NCI-H2107 treated with DMSO at 0.1 percent for 48 hours (cell line): ENCODE measurements around the gene MRPS18A.
"Not testable (repeated sequence)": the region's sequence is repeated elsewhere in the genome, so short reads cannot be mapped to it uniquely, and the experiment has no call there.

ENCODE experiments used
- DNase-seq: peaks from one replicate; lab custom pipeline; 2025; ENCODE audit not compliant: unreplicated experiment; lab: John Stamatoyannopoulos, UW

The MRPS18A gene

DNA sequence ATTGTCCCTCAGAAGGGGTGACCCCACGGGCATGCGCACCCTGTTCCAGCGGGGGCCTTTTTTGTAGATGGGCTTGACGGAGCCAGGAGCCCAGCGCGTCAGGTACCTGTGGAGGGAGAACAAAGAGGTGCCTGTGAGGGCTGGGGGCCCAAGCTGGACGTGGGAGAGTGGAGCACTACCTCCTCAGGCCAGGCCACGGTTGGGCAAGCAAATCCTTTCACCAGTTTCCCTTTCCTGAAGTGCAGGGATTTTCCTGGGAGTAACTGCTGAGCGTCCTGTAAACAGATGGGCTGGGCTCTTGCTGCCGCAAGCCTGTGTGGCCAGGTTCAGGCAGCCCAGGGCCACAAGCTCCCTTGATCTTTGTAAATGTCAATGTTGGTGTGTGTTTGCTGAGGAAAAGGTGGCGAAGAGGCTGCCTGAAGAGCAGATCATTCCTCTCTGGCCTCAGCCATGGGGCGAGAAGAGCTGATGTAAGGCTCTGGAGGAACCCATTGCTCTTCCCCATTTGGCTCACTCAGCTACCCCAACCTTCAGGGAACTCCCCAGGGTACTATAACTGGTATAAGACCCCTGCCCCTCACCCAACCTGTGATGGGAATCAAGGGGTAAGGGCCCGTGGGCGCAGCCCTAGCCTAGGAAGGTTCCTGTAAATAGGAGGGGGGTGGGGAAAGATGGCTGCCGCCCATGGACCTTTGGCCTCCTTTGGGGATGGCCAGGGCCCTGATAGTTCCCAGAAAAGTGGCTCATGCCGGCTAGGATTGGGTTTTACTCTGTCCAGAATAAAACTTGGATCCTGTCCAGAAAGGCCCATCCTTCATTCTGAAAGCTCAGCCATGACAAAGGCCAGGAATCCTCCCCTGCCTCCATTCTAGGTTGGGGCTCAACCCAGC, 15.5 kb downstream of the MRPS18A start:
- no peak for DNase-seq

DNA sequence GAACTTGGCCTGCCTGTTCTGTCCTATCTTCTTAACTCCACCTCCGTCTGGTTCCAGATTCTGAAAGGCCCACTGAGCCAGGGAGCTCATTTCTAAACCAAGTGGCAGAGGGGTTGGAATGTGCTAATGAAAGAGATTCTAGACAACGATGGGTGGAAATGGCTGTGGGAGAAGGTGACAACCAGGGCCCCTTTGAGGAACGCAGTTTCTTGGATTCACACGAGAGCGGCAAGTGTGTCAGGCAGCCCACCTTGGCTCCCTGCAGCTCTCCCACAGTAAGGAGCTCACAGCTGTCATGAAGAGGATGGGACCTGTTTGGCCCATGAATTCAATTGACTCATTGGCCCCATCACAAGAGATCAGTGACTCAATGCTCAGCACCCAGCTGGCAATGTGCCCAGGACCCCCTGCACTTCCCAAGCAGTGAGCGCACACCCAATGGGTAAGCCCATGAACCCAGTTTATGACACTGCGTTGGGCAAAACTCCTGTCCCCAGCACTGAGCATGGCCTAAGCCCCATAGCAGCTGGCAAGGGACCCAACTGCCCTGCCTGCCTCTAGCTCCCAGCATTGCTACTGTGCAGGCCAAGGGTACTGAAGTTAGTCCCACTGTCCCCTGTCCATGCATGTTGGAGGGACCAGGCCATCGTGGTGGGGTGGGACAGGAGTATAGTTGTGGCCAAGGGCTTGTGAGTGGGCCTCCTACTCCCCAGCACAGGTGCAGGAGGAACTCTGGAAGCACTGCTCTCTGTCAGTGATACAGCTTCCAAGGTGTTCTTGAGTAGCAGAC, 16.4 kb downstream of the MRPS18A start:
- DNase-seq = no peak

DNA sequence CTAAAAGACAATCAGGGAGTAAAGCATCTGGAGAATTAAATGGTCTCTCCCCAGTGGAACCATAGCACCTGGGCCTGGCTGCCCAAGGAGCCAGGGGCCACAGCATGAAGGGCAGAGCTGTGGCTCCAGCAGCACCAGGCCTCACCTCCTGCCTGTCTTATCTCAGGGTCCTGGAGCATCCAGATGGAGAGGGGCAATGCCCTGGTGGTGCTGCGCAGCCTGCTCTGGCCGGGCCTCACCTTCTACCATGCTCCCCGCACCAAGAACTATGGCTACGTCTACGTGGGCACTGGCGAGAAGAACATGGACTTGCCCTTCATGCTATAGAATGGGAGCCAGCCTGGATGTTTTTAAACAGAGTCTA, 17.0 kb downstream of the MRPS18A start:
- no peak for DNase-seq

DNA sequence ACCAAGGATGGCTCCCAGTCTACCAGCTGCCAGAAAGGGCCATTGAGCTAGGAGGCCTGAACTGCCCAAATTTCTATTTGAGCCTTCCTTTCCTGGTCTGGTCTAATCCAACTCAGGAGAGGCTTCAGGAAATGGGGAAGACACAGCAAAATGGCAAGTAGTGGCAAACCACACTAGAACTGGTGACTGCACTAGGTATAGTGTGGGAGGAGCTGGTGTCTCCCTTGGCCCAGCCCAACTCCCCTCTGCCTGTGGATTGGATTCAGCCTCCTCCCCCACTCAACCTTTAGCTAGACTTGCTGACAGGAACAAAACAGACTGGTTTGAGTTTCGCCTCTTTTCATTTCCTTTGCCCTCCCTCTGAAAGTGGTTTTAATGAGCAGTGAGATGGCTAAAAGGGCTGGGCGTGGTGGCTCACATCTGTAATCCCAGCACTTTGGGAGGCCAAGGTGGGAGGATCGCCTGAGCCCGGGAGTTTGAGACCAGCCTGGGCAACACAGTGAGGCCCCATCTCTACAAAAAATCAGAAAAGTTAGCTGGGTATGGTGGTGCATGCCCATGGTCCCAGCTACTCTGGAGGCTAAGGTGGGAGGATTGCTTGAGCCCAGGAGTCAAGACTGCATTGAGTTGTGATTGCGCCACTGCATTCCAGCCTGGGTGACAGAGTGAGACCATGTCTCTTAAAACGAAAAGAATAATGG, 17.5 kb downstream of the MRPS18A start:
- no peak for DNase-seq

DNA sequence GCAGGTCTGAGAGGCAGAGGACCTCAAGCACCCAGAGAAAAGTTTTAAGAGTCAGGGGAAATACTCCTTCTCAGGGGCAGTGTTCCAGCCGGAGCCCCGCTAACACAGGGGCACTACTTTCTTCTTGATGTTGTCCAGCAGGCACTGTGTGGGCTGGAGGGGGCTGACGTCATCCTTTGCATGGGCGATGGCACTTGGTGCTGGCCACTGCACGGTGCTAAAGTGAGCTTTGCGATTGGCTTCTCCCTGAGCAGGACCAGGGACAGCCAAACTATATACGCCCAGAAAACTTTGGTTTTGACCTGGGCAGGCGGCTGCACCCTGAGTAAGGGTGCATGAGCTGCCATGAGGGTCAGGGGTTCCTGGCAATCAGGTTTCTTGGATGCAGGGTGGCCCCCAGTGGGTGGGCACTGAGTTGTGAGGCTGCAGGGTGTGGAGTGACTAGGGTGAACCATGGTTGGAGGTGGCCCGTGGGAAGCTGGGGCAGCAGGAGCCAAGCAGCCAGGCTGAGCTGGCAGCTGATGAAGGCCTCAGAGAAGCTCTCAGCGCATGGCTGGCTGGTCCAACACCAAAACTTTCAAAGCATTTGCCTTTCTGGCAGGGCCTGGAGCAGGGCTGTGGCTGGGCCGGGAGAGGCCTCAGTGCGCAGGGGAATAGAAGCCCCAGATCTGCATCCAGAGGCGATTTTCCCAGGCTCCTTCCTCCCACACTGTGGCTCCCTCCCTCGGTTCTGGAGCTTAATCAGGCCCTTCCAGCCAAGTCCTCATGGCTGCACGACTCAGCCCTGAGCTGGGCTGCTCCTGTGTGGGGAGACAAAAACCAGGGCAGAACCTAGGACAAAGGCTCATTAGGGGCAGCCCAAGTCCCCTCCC, 18.3 kb downstream of the MRPS18A start:
- DNase-seq = no peak

DNA sequence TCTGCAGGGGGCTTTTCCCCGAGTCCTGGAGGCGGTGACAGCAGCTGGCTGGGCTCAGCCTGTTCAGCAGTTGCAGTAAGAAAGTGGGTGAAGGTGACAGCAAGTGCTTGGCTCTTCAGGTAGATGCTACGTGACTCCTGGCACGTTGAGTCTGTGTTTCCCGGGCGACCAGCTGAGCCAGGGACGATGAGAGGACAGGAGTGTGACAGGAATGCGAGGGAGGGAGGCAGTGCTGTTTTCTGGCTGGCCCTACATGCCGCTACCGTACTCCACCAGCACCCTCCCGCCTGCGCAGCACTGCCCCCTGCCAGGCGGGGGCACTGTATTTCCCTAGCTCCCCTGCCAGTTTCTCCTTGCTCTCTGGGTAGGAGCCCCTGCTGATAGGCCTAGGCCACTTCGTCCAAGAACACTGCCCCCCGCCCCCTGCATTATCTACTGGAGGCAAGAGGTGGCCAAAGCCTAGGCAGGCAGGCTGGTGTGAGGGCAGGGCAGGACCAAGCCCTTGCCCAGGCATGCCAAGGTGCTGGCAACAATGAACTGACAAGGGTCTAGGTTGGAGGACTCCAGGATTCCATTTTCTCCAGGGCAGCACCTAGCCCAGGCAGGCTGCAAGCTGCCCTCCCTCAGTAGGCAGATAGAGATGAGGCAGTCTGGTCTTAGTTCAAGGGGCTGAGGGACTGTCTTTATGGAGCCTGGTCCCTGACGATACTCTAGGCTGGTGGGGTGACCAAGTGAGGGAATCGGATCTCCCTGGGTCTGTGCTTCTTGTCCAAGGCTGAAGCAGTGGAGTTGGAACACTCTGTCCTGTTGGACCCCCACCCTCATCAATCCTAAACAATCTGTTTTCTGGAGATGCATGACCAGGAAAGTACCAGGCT, 19.2 kb downstream of the MRPS18A start:
- peak; percentile 78 for DNase-seq

DNA sequence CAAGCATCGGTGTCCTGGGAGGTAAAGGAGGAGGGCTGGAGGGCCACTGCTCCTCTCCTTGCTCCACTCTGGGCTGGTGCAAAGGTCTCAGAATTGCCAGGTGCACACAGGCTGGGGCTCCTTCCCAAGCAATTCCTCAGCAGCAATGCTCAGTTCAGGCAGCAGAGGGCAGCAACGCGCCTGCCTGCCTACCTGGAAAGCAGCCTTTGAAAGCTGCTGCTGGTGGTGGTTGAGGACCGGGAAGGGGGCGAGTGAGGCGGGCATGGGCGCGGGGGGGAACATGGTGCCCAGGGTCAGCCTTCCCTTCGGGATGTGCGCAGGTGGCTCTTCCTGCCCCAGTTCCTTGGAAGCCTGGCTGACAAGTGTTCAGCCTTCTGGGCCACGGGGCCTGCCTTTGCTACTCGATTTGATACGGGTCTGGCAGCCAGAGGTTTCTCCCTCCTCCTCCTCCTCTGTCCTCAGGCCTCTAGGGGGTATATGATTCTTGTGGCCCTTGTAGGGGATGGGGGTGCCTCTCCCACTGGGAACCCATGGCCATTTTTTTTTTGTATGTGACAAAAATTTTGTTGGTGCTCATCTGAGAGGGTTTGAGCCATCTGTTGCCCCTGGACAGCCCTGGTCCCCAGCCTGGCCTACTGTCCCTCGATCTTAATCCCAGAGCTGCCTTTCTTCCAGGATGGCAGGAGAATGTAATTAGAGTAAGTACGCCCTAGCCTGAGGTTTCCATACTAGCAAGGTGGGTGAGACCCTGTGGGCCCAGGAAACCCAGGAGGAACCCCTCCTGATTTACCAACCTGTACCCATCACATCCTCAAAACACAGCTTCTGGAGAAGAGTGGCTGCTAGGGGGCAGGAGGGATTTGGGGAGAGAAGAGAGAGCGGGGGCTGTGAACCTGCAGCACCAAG, 20.1 kb downstream of the MRPS18A start:
- peak; percentile 16 for DNase-seq

DNA sequence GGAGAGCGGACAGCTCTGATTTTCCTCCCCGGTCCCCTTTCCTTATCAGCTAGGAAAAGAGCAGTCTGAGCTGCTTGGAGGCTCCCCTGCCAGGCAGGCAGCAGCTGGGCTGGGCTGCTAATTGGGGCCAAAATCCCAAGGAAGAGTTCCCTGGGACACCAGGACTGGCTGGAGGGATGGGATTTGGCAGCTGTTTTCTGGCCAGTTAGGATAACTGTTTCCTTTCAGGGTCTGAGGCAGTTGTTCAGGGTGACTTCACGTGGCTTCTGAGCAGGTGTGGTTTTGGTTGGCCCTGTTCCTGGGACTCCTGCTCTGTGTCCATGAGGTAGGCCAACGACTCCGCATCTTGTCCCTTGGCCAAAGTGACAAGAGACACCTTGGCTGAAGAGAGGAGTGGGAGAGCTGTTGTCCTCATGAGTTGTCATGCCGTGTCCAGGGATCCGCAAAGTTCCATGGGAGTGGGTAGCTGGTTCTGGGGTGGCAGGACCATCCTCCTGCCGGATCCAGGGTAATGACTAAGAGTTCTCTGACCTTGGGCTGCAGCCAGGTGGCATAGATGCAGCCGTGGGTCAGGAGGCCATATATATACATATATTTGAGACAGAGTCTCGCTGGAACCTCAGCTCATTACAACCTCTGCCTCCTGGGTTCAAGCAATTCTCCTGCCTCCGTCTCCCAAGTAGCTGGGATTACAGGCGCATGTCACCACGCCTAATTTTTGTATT, 21.2 kb downstream of the MRPS18A start:
- no peak for DNase-seq

DNA sequence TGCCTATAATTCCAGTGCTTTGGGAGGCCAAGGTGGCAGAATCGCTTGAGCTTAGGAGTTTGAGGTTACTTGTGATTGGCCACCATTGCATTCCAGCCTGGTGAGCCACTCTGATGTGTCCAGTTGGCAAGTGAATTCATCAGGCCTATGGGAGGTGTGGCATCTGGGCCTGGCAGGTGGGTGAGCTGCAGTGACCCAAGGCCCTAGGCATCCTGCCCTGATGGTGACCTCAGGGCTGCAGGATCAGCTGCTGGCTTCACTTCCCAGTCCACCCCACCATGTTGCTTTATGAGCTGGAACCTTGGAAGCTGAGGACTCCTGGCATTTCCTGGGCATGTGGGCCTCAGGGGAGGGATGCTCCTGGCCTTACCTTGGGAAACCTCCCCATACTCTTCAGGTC, 22.2 kb downstream of the MRPS18A start:
- no peak for DNase-seq

DNA sequence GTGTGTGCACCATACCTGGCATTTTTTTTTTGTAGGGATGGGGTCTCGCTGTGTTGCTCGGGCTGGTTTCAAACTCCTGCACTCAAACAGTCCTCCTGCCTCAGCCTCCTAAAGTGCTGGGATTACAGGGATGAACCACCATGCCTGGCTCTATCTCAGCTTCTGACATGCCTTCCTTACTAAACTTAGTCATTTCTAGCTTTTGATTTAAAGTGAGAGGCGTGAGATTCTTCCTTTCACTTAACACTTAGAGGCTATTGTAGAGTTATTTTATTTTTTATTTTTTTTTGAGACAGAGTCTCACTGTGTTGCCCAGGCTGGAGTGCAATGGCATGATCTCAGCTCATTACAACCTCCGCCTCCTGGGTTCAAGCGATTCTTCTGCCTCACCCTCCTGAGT, 24.6 kb downstream of the MRPS18A start:
- not testable (repeated sequence) for DNase-seq

DNA sequence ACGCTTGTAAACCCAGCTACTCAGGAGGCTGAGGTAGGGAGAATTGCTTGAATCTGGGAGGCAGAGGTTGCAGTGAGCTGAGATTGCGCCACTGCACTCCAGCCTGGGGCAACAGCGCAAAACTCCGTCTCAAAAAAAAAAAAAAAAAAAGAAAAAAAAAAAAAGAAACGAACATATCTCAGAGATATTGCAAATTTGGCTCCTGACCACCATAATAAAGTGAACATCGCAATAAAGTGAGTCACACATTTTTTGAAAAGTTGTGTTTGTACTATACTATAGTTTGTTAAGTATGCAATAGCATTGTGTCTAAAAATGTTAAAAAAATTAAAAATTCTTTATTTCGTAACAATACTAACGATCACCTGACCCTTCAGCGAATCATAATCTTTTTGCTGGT, 29.4 kb downstream of the MRPS18A start:
- DNase-seq = no peak

DNA sequence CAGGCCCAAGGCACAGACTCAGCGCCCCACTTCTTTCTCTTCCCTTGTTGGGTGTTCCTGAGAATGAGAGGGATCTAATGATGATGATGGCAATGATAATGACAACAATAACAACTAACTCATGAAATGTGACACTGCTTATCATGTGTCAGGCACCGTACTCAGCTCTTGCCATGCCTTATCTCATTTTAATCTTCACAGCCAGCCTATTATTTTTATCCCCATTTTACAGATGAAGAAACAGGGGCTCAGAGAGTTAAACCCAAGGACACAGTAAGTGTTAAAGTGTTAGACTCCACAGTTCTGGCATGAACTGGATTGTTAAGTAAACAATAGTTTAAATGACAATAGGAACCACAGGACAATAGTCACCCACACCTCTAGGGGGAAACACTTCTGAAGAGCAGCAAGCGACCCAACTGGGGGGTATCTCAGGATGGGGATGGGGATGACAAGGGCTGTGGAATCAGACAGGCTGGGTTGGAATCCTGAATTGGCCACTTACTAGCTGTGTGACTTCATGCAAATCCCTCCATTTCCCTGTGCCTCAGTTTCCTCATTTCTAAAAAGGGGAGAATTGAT, 30.3 kb downstream of the MRPS18A start:
- no peak for DNase-seq

DNA sequence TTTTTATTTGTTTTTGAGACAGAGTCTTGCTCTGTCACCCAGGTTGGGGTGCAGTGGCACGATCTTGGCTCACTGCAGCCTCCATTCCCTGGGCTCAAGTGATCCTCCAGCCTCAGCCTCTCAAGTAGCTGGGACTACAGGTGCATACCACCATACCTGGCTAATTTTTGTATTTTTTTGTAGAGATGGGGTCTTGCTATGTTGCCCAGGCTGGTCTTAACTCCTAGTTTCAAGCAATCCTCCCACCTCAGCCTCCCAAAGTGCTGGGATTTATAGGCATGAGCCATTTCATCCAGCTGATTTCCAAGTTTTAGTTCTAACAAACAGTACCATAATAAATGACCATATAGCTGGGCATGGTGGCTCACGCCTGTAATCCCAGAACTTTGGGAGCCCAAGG, 34.8 kb downstream of the MRPS18A start:
- DNase-seq = not testable (repeated sequence)

DNA sequence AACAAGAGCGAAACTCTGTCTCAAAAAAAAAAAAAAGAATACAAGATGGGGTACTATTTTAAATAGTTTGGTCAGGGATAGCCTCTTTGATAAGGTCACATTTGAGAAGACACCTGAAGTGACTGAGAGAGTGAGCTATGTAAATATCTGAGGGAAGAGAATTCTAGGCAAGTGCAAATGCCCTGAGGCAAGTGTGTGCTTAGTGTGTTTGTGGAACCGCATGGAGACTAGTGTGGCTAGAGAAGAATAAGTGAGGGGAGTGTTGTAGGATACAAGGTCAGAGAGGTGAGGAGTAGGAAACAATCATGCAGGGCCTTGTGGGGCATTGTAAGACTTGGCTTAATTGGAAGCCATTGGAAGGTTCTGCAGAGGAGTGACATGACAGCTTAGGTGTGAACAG, 39.3 kb downstream of the MRPS18A start:
- DNase-seq = no peak

DNA sequence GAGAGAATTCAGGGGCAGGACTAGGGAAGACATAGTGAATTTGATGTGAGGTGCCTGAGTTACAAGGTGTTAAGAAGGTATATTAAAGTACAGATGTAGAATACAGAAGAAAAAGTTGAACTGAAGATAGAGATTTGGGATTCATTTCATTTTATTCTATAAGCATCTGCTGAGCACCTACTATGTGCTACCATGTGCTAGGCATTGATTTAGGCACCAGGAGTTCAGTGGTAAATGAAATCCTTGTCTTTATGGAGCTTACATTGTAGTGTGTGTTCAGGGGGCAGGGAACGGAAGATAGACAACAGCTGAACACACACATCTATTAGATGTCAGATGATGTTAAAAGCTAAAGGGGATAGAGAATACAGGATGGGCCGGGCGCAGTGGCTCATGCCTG, 40.0 kb downstream of the MRPS18A start:
- DNase-seq = no peak

DNA sequence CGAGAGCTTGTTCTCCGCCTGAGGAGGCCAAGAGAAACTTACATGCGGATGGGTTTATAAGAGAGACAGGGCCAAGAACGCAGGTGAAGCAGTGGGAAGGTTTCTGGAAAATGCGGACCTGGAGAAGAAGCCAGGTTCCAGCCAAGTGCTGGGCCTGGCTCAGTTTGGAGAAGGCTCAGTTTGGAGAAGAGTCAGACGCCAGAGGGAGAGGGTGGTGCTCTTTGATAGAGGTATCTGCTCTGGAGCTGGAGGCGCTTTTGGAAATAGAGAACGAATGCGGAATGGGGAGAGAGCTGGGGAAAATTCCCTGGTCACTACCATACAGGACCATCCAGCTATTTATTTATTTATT, 42.0 kb downstream of the MRPS18A start:
- DNase-seq = no peak

DNA sequence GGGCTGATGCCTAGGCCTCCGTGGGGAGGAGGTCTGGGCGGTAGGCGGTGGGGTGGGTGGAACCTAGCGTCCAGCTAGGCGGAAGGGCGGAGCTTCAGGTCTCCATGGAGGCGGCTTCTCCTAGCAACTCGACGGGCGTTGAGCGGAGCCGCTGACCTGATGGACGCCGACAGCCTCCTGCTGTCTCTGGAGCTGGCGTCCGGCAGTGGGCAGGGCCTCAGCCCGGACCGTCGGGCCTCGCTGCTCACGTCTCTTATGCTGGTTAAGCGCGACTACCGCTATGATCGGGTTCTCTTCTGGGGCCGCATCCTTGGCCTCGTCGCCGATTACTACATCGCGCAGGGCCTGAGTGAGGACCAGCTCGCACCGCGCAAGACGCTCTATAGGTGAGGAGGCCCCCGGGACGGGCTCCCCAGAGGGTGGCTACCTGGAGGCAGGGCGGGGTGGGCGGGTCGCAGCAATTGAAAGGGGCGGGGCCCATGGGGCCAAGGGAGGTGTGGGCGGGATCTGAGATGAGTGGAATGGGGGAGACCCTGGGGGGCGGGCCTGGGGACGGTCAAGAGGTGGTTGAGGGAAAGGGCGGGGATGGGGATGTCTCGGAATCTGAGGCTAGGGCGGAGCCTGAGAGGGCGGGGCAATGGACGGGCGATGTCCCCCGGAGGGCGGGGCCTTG, 42.5 kb downstream of the MRPS18A start, which contains the start of gene RSPH9:
RSPH9 (plus strand) TSS at position 97 of the 673 bp plus-strand sequence; CDS start at position 160, 63 bp downstream.
- no peak for DNase-seq
